NCI-H774 (cell line): ENCODE results near the gene LIMS1.
A peak's percentile ranks its signal among the peaks of the same experiment; 100 is the strongest.
"Not testable (repeated sequence)": the region's sequence is repeated elsewhere in the genome, so short reads cannot be mapped to it uniquely, and the experiment has no call there.

Source experiments
- DNase-seq: peaks from one replicate; lab custom pipeline; 2025; lab: John Stamatoyannopoulos, UW

Gene LIMS1

DNA sequence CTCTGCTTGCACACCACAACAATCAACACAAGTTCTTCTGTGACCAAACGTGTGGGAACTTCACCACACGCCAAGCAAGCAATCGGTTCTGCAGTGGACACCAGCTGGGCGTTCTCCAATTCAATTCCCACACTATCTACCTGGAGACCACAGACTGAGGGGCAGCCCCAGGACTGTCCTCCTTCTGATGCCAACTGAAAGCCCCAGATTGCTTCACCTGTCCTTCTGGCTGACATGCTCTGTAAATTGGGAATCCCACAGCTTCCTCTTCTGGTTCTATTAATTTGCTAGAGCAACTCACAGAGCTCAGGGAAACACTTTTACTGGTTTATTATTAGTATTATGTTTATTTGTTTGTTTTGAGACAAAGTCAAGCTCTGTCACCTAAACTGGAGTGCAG, 131.7 kb downstream of the LIMS1 start:
- DNase-seq = not testable (repeated sequence)

GRCh38 chr2:108667140-108667539, 132.9 kb downstream of the LIMS1 start:
- not testable (repeated sequence) for DNase-seq

DNA sequence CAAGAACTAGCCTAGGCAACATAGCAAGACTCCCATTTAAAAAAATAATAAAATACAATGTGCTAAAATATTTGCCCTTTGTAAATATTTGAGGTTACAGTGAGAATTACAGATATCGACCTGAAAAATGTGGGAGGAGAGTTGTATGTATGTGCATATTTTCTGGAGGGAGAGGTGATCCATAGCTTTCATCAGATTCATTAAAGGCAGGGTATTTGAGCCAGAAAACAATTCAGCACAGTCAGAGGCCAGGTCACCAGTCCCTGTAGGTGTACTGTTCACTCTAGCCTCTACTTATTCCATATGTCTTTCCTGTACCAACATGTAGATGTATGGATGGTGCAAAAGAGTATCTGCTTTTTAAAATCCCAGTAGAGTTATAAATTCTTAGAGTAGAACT, 136.0 kb downstream of the LIMS1 start:
- not testable (repeated sequence) for DNase-seq

DNA sequence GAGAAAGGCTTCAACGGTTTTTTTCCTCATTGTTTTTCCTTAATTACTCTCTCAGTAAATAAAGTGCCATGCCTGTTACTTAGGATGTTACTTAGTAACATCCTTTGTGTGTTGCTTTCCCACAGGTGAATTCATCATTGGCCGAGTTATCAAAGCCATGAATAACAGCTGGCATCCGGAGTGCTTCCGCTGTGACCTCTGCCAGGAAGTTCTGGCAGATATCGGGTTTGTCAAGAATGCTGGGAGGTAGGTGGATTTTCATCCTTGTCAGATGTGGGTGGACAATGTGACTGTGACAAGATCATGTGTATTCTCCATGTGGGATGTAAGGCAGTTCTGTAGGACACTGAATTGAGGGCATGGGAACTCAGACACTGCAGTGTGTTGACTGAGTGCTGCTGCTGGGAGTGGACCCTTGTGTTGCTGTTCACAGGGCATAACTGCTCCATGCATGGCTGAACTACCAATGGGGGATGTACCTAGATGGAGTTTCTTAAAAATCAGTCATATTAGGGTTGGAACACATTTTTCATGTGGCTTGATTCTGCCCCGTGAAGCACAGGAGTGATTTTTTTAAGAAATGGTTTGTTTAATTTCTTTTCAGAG, 138.0 kb downstream of the LIMS1 start:
- DNase-seq = not testable (repeated sequence)

- DNase-seq = not testable (repeated sequence)
Measured at GRCh38 chr2:108676522-108676921, 142.3 kb downstream of the LIMS1 start.

GRCh38 chr2:108677239-108677744, 143.0 kb downstream of the LIMS1 start:
- DNase-seq = not testable (repeated sequence)

DNA sequence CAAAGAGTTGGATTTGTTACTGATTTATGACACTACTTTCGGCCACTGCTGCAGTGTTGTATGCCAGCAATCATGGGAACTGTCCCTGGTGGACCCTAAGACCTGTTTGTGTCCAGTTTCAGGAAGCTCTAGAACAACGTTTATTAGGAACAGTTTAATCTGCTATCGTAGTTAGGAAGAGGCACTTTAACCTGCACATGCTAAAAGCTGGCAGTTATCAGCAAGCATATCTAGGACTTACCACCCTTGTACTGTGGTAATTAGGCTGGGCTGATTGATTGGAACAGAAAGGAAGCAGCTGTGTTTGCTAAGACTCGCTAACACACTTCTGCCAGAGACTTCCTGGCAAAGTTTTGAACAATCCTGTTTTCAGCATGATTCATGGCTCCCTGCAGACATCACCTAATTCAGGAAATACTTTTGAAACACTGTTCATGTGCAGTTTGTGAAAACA, 144.0 kb downstream of the LIMS1 start:
- DNase-seq = peak; percentile 33

- not testable (repeated sequence) for DNase-seq
Measured at GRCh38 chr2:108680805-108681204, 146.5 kb downstream of the LIMS1 start.

DNA sequence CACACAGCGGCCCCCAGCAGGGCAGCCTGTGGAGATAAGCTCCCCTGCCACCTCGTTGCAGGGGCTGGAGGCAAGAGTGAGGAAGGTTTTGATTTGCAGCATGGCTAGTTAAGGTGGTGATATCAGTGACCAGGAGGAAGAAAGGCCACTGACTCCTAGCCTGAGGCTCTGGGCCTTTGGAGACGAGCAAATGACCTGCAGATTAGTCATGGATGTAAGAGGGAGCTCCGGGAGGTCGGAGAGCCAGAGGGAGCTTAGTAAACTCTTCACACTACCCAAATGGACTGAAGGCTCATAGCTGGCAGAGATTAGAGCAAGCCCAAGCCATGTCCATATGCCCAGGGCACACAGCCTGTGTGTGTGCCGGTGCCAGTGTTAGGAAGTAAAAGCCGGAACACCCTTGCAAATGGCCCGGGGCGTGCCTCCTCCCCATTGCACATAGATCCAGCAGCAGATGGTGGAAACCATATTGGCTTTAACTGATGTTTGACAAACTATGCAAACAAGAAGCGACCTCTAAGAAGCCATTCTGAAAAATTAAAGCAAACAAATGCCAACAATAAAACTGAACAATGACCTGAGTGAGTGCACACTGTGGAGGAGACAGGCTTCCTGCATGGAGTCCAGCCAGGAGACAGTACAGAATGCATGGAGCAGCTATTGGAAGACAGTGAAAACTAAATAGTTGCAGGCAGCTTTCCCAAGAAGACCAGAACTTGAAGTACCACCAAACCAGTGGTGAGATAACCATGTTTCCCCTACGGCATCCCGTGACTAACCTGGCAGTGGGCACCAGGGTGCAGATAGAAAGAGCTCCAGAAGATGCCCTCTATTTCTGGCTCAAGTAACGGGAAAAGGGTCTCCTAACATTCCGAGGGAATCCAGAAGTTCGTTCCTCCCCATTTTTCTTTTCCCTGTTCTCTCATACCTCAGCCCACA, 154.8 kb downstream of the LIMS1 start:
- DNase-seq = peak; percentile 45

DNA sequence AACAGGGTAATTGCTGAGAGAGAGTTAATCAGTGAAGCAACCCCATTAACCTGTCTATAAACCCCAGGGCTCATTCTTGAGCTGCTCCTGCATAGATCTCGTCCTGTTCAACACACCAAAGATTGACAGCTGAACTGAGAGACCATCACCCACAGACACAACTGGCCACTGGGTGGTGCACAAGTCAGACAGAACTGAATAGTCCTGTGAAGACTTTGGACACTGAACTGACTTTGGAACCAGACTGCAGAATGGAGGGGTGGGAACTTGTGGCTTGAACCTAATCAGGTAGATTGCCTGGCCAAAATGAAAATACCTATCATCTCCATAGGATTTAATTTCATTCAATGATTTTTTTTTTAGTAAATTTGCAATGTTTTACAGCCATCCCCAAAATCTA, 155.7 kb downstream of the LIMS1 start:
- not testable (repeated sequence) for DNase-seq

DNA sequence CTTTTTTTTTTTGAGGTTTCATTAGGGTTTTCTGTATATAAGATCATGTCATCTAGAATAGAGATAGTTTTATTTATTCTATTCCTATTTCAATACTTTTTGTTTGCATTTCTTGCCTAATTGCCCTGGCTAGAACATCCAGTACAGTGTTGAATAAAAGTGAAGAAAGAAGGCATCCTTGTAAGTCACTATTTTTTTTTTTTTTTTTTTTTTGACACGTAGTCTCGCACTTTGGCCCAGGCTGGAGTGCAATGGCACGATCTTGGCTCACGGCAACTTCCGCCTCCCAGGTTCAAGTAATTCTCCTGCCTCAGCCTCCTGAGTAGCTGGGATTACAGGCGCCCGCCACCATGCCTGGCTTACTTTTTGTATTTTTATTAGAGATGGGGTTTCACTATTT, 157.2 kb downstream of the LIMS1 start:
- no peak for DNase-seq

DNA sequence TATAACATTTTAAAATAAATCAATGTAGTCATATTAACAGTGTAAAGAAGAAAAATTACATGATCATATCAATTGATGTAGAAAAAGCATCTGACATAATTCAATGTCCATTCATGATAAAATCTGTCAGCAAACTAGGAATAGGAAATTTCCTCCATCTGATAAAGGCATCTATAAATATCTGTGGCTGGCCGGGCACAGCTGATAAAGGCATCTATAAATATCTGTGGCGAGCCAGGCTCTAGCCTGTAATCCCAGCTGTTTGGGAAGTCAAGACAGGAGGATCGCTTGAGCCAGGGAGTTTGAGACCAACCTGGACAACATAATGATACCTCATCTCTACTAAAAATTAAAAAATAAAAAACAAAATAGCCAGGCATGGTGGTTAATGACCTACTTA, 166.9 kb downstream of the LIMS1 start:
- DNase-seq = no peak

DNA sequence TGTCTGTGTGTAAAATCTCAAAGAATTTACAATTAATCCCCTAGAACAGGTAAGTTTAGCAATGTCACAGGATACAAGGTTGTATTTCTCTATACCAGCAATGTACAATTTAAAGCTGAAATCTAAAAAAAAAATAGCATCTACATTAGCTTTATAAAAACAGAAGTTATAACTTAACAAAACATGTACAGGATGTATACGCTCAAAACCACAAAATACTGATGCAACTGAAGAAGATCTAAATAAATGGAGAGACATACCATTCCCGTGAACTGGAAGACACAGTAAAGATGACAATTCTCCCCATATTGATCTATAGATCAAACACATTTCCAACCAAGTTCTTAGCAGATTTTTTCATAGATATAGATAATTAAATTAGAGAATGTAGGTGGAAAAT, 167.5 kb downstream of the LIMS1 start:
- DNase-seq = no peak

DNA sequence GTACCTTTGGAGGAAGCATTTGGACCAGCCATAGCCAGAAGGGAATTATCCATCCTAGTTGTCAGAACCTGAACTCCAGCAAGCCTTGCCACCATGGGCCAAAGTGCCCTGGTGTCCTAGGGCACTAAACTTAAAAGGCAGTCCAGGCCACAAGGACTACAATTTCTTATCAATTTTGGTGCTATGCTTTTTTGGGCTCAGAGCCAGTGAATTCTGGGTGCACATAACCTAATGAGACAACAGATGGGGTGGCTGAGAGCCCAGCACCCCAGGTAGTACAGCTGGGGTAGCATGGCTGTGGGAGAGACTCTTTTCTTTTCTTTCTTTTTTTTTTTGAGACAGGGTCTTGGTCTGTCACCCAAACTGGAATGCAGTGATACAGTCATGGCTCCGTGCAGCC, 170.6 kb downstream of the LIMS1 start:
- DNase-seq = no peak

DNA sequence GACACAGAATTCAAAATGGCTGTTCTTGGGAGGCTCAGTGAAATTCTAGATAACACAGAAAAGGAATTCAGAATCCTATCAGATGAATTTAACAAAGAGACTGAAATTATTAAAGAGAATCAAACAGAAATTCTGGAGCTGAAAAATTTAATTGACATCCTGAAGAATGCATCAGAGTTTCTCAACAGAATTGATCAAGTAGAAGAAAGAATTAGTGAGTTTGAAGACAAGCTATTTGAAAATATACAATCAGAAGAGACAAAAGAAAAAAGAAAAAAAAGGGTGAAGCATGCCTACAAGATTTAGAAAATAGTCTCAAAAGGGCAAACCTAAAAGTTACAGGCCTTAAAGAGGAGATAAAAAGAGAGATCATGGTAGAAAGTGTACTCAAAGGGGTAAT, 173.0 kb downstream of the LIMS1 start:
- DNase-seq = no peak

GRCh38 chr2:108716971-108717370, 182.7 kb downstream of the LIMS1 start:
- not testable (repeated sequence) for DNase-seq

DNA sequence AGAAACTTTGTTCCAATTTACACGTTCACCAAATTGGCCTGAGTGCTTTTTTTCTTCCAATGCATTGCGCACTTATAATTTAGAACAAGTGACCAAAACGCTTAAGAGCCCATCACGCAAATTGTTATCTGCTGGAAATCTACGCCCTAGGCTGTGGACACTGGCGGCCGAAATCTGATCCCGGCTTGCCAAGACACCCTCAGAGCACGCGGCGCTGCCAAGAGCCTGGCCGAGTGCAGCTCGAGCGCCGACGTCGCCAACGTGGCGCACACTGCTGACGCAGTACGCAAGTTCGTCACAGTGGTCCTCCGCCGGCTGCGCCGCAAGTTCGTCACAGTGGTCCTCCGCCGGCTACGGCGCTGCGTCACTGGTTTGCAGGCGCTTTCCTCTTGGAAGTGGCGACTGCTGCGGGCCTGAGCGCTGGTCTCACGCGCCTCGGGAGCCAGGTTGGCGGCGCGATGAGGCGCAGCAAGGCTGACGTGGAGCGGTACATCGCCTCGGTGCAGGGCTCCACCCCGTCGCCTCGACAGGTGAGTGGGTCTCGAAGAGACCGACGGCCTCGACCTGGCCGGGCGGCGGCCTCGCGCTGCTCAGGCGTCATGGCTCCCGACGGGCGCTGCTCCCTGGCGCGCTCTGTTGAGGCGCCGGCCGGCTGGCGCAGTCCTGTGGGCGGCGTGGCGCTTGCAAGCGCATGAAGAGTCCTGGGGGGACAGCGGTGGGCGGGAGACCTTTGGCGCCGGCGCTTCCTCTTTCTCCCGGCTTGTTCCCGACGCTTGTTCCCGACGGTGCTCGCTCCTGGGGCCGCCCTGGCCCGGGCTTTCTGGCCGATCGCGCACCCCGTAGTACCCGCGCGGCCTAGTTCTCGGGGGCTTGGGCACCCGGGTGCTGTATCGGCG, 185.1 kb downstream of the LIMS1 start, which contains the start of gene RANBP2:
Gene RANBP2 (plus strand): TSS at position 334 of the 896 bp plus-strand sequence. CDS start 125 bp downstream, at position 459.
- peak; percentile 95 for DNase-seq

DNA sequence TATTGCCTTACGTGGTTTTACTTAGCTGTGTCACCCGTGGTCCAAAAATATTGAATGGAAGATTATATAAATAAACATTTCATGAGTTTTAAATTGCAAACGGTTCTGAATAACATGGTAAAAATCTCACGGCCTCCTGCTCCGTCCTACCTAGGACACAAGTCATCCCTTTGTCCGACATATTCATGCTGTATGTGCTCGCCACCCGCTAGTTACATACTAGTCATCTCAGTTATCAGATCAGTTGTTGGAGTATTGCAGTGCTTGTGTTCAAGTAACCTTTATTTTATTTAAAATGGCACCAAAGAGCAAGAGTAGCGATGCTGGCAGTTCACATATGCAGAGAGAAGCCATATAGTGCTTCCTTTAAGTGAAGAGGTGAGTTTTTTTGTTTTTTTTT, 191.8 kb downstream of the LIMS1 start:
- not testable (repeated sequence) for DNase-seq

DNA sequence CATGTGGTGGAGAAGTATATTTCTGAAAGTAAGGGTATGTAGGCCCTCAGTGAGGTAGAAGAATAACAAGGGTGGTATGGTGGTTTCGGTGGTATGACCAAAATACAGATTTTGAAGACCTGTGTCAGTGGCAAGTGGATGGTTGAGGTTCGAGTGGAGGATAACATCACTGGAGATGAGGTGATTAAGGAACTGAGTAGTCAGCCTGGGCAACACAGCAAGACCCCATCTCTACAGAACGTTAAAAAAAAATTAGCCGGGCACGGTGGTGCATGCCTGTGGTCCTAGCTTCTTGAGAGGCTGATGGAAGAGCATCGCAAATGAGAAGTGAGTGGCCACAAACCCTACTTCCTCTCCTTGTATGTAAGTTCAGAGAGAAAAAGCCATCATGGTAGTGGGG, 200.4 kb downstream of the LIMS1 start:
- DNase-seq = not testable (repeated sequence)
